HEK293 (cell line): ENCODE results near the gene SGTB.

Source experiments
- CTCF ChIA-PET: fragments of 350-600 bp; formaldehyde crosslinking; extraction: SDS; loops from one replicate; lab custom pipeline; 2021; ENCODE audit warnings: antibody characterized with exemption; lab: Yijun Ruan, JAX
- POLR2A ChIA-PET: fragments of 300-600 bp; formaldehyde crosslinking; extraction: SDS; loops from one replicate; lab custom pipeline; 2020; ENCODE audit warnings: antibody characterized with exemption, inconsistent platforms; lab: Yijun Ruan, JAX
- H3K27ac ChIP-seq: fragments of 200-500 bp; sonication (Bioruptor generic); 2 replicates; pipeline ENCODE4 v1.5.1; 2014; ENCODE audit warnings: low read depth, low read length, control low read depth, inconsistent platforms; ENCODE audit errors: extremely low read depth
- H3K36me3 ChIP-seq, 2 experiments: fragments of 200-500 bp in 1 of 2; sonication (Bioruptor generic) in 1 of 2; 1 replicate in 1 of 2; 2 replicates in 1 of 2; pipeline ENCODE4 v1.5.1; 2014 to 2017; ENCODE audit warnings: inconsistent platforms in 2 of 2, low read length in 2 of 2; ENCODE audit not compliant: control insufficient read depth in 2 of 2, insufficient read depth in 1 of 2
- H3K4me1 ChIP-seq: fragments of 200-500 bp; sonication (Bioruptor generic); 2 replicates; pipeline ENCODE4 v1.5.1; 2014; ENCODE audit warnings: mild to moderate bottlenecking, low read length, inconsistent platforms; ENCODE audit not compliant: control insufficient read depth, insufficient read depth
- H3K4me3 ChIP-seq: 2 replicates; pipeline ENCODE4 v1.5.1; 2011; ENCODE audit warnings: low read depth, mild to moderate bottlenecking, control low read depth, low read length, moderate library complexity
- H3K9me3 ChIP-seq: fragments of 200-500 bp; sonication (Bioruptor generic); 2 replicates; pipeline ENCODE4 v1.5.1; 2014; ENCODE audit warnings: low read depth, low read length, inconsistent platforms; ENCODE audit not compliant: control insufficient read depth, insufficient read depth
- GLIS1 ChIP-seq: fragments of 450-650 bp; formaldehyde crosslinking; IDR thresholded peaks from 2 replicates; pipeline ENCODE4 v1.5.1; 2016; ENCODE audit warnings: missing biosample characterization, missing genetic modification characterization
- OSR2 ChIP-seq: fragments of 450-650 bp; formaldehyde crosslinking; IDR thresholded peaks from 2 replicates; pipeline ENCODE4 v1.5.1; 2016; ENCODE audit warnings: missing biosample characterization, missing genetic modification characterization
- PRDM1 ChIP-seq: fragments of 450-650 bp; formaldehyde crosslinking; IDR thresholded peaks from 2 replicates; pipeline ENCODE4; 2016; ENCODE audit warnings: missing biosample characterization, missing genetic modification characterization
- RBAK ChIP-seq: fragments of 450-650 bp; formaldehyde crosslinking; IDR thresholded peaks from 2 replicates; pipeline ENCODE4 v1.5.1; 2016; ENCODE audit warnings: missing biosample characterization, missing genetic modification characterization
- REPIN1 ChIP-seq: fragments of 450-650 bp; formaldehyde crosslinking; IDR thresholded peaks from 2 replicates; pipeline ENCODE4 v1.5.1; 2017; ENCODE audit warnings: missing biosample characterization, missing genetic modification characterization, low read depth
- SALL2 ChIP-seq: fragments of 450-650 bp; formaldehyde crosslinking; IDR thresholded peaks from 2 replicates; pipeline ENCODE4 v1.5.0; 2017; ENCODE audit warnings: missing biosample characterization, mild to moderate bottlenecking, missing genetic modification characterization, borderline replicate concordance
- SETDB1 ChIP-seq: IDR thresholded peaks from one replicate; pipeline ENCODE4 v1.6.1; 2017; ENCODE audit warnings: mild to moderate bottlenecking, low read length, moderate library complexity, mixed read lengths; ENCODE audit not compliant: insufficient read length
- ZFP37 ChIP-seq: fragments of 450-650 bp; formaldehyde crosslinking; IDR thresholded peaks from 2 replicates; pipeline ENCODE4 v1.5.1; 2016; ENCODE audit warnings: missing biosample characterization, missing genetic modification characterization
- ZNF184 ChIP-seq: fragments of 450-650 bp; IDR thresholded peaks from 2 replicates; pipeline ENCODE4 v1.5.1; 2018; ENCODE audit warnings: missing biosample characterization, mild to moderate bottlenecking, missing genetic modification characterization
- ZNF335 ChIP-seq: fragments of 450-650 bp; formaldehyde crosslinking; conservative IDR thresholded peaks from 2 replicates; pipeline ENCODE4 v1.5.1; 2016; ENCODE audit warnings: missing biosample characterization, missing genetic modification characterization
- ZNF423 ChIP-seq: fragments of 450-650 bp; formaldehyde crosslinking; IDR thresholded peaks from 2 replicates; pipeline ENCODE4 v1.5.1; 2016; ENCODE audit warnings: missing biosample characterization, missing genetic modification characterization
- ZNF501 ChIP-seq: fragments of 450-650 bp; formaldehyde crosslinking; IDR thresholded peaks from 2 replicates; pipeline ENCODE4 v1.5.1; 2016; ENCODE audit warnings: missing biosample characterization, missing genetic modification characterization
- ZNF549 ChIP-seq: fragments of 450-650 bp; IDR thresholded peaks from 2 replicates; pipeline ENCODE4 v1.5.1; 2018; ENCODE audit warnings: missing biosample characterization, missing genetic modification characterization, mild to moderate bottlenecking, inconsistent platforms, moderate library complexity
- ZNF624 ChIP-seq: fragments of 450-650 bp; formaldehyde crosslinking; IDR thresholded peaks from 2 replicates; pipeline ENCODE4 v1.5.1; 2017; ENCODE audit warnings: missing biosample characterization, missing genetic modification characterization
- ZNF660 ChIP-seq: fragments of 450-650 bp; IDR thresholded peaks from 2 replicates; pipeline ENCODE4 v1.5.1; 2018; ENCODE audit warnings: missing biosample characterization, mild to moderate bottlenecking, missing genetic modification characterization
- ZNF76 ChIP-seq: fragments of 450-650 bp; formaldehyde crosslinking; IDR thresholded peaks from 2 replicates; pipeline ENCODE4; 2016; ENCODE audit warnings: low read depth, missing biosample characterization, missing genetic modification characterization, borderline replicate concordance
- ZNF830 ChIP-seq: fragments of 450-650 bp; IDR thresholded peaks from 2 replicates; pipeline ENCODE4 v1.5.0; 2018; ENCODE audit warnings: missing biosample characterization, missing genetic modification characterization, low read depth, mild to moderate bottlenecking, moderate library complexity
- ZNF843 ChIP-seq: fragments of 450-650 bp; formaldehyde crosslinking; IDR thresholded peaks from 2 replicates; pipeline ENCODE4 v1.5.1; 2016; ENCODE audit warnings: missing biosample characterization, missing genetic modification characterization
- ZSCAN30 ChIP-seq: fragments of 450-650 bp; IDR thresholded peaks from 2 replicates; pipeline ENCODE4 v1.5.1; 2018; ENCODE audit warnings: missing biosample characterization, mild to moderate bottlenecking, missing genetic modification characterization, moderate library complexity
- TF ChIP-seq, protein P1 (sequence below): fragments of 450-650 bp; formaldehyde crosslinking; IDR thresholded peaks from 2 replicates; pipeline ENCODE4 v1.5.1; 2016; ENCODE audit warnings: missing biosample characterization, missing genetic modification characterization
- TF ChIP-seq, protein P2 (sequence below): fragments of 450-650 bp; formaldehyde crosslinking; IDR thresholded peaks from 2 replicates; pipeline ENCODE4 v1.5.1; 2016; ENCODE audit warnings: missing biosample characterization, missing genetic modification characterization
- TF ChIP-seq, protein P3 (sequence below): fragments of 450-650 bp; formaldehyde crosslinking; IDR thresholded peaks from 2 replicates; pipeline ENCODE4 v1.5.1; 2016; ENCODE audit warnings: missing biosample characterization, missing genetic modification characterization
- TF ChIP-seq, protein P4 (sequence below): fragments of 450-650 bp; formaldehyde crosslinking; IDR thresholded peaks from 2 replicates; pipeline ENCODE4 v1.5.1; 2017; ENCODE audit warnings: missing biosample characterization, missing genetic modification characterization
- TF ChIP-seq, protein P5 (sequence below): fragments of 450-650 bp; IDR thresholded peaks from 2 replicates; pipeline ENCODE4 v1.5.1; 2018; ENCODE audit warnings: missing biosample characterization, missing genetic modification characterization

SGTB gene

DNA sequence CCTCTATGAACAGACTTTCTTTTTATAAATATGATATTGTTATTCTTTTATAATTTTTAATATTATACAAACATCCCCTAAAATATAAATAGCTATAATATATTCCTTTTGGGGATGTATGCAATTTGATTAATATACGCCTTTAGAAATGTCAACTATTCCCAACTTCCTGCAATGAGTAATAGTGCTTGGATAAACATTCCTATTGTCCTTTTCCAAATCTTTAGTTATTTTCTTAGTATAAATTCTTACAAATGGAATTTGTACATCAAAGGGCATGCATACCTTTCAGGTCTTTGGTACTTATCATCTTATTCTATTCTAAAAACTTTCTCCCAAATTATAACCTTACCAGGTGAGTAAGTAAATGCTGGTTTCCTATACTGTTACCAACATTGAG, 6.3 kb upstream of the SGTB start (continued):
- TF ChIP-seq ZNF830 (tag by site-specific recombination), result no peak
- TF ChIP-seq ZSCAN30 (tag by site-specific recombination), result no peak
- no peak for TF ChIP-seq ZNF660 (tag by site-specific recombination)
- TF ChIP-seq ZNF843 (tag by site-specific recombination), result no peak
- TF ChIP-seq, protein P1, sequence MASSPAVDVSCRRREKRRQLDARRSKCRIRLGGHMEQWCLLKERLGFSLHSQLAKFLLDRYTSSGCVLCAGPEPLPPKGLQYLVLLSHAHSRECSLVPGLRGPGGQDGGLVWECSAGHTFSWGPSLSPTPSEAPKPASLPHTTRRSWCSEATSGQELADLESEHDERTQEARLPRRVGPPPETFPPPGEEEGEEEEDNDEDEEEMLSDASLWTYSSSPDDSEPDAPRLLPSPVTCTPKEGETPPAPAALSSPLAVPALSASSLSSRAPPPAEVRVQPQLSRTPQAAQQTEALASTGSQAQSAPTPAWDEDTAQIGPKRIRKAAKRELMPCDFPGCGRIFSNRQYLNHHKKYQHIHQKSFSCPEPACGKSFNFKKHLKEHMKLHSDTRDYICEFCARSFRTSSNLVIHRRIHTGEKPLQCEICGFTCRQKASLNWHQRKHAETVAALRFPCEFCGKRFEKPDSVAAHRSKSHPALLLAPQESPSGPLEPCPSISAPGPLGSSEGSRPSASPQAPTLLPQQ (tag by site-specific recombination), result no peak
- no peak for TF ChIP-seq SETDB1
- TF ChIP-seq GLIS1, result no peak
- TF ChIP-seq SALL2 (tag by site-specific recombination), result no peak
- TF ChIP-seq, all 188 proteins: peak for 0

DNA sequence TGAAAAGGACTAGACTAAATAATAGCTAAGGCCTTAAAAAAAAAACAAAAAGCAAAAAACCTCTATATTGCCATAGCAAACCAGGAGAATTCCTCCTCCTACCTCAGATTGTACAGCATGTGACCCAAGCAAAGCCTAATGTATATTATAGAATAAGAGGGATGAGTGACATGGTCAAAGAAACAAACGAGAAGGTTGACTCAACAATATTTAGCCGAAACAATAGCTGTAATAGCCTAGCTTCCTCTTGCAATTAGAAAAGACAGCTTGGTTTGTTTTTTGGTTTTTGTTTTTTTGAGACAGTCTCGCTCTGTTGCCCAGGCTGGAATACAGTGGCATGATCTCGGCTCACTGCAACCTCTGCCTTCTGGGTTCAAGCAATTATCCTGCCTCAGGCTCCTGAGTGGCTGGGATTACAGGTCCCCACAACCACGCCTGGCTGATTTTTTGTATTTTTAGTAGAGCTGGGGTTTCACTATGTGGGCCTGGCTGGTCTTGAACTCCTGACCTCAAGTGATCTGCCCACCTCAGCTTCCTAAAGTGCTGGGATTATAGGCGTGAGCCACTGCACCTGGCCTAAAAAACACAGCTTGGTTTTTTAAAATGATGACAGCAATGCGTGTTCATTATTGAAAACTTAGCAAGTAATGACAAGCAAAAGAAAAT, 5.7 kb upstream of the SGTB start:
- Histone ChIP-seq H3K4me3 (no peak overlapping the region), H3K9me3 (no peaks in the 10 kb centered on the region), H3K27ac (no peak overlapping the region), H3K36me3 (no peaks in the 10 kb centered on the region; a peak in 1 of 3 replicates), H3K4me1 (no peaks in the 10 kb centered on the region)
- ChIA-PET POLR2A (no interaction called here), CTCF (interaction anchor here (0.9 to 4.3 kb wide), 2 partner anchors 14 to 21 kb away, joined by 3 to 14 read pairs; no protein-coding TSS in a partner anchor)
- TF ChIP-seq ZFP37 (no peak), ZNF76 (tag by site-specific recombination) (no peak), OSR2 (tag by site-specific recombination) (no peak), ZNF184 (tag by site-specific recombination) (no peak)

DNA sequence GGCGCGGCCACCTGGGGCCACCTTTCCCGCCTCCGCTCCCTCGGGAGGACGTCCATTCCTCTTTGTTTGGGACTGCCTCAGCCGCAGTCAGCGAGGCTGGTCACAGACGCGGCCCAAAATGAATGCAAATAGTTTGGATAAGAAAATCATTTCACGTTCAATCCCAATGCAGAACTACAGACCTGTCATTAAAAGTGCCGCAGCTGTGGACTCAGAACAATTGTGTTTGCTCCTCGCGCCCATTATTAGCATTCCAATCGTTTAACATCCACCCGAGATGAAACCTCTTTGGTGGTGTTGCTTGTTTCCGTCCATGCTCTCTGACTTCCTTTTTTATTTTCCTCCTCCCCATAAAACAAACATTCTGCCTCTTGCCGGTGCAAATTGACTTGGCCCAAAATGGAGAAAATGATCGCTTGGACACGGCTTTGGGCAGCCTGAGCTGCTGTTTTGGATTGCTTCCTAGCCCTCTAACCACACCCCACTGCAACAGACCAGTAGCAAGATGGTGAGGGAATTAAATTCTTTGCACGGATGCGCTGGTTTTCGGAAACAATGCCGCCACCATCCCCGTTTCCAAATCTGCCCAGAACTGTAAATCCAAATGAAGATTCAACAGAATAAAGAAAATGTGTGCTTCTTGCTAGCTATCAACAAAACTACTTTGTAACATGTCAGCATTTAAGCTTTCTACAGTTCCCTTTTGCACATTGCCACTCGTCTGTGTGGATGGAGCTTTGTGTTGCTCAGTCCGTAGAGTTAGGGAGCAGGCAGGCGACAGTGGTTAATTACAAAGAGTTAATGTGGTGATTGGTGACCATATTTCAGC, 880 bp upstream of the SGTB start:
- H3K4me3 ChIP-seq, result peak overlapping the region; percentile 96
- ChIA-PET CTCF (interaction anchor here (0.7 to 1.4 kb wide), 2 partner anchors 19 to 191 kb away, joined by 3 read pairs; no protein-coding TSS in a partner anchor), POLR2A (interaction anchor here (0.5 to 1.1 kb wide), 4 partner anchors 99 to 203 kb away, joined by 3 to 4 read pairs (median 3); partner anchors contain the start of genes CENPK, ERBIN, PPWD1 and TRIM23)
- H3K9me3 ChIP-seq, result no peaks in the 10 kb centered on the region
- peaks cover 10 to 22% of the 10 kb centered on the region in 2 experiments; a peak in 2 of 3 replicates for H3K36me3 ChIP-seq
- peaks cover 6% of the 10 kb centered on the region; the same call in 1 of the 2 replicates for H3K4me1 ChIP-seq
- H3K27ac ChIP-seq, result peak overlapping the region; percentile 78
- TF ChIP-seq, protein P2, sequence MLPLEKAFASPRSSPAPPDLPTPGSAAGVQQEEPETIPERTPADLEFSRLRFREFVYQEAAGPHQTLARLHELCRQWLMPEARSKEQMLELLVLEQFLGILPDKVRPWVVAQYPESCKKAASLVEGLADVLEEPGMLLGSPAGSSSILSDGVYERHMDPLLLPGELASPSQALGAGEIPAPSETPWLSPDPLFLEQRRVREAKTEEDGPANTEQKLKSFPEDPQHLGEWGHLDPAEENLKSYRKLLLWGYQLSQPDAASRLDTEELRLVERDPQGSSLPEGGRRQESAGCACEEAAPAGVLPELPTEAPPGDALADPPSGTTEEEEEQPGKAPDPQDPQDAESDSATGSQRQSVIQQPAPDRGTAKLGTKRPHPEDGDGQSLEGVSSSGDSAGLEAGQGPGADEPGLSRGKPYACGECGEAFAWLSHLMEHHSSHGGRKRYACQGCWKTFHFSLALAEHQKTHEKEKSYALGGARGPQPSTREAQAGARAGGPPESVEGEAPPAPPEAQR (tag by site-specific recombination), result no peak
- peak; percentile 88; the same call in 1 of the 2 replicates for TF ChIP-seq ZNF423 (tag by site-specific recombination)
- peak; percentile 83 for TF ChIP-seq ZNF335 (tag by site-specific recombination)
- TF ChIP-seq, protein P3, sequence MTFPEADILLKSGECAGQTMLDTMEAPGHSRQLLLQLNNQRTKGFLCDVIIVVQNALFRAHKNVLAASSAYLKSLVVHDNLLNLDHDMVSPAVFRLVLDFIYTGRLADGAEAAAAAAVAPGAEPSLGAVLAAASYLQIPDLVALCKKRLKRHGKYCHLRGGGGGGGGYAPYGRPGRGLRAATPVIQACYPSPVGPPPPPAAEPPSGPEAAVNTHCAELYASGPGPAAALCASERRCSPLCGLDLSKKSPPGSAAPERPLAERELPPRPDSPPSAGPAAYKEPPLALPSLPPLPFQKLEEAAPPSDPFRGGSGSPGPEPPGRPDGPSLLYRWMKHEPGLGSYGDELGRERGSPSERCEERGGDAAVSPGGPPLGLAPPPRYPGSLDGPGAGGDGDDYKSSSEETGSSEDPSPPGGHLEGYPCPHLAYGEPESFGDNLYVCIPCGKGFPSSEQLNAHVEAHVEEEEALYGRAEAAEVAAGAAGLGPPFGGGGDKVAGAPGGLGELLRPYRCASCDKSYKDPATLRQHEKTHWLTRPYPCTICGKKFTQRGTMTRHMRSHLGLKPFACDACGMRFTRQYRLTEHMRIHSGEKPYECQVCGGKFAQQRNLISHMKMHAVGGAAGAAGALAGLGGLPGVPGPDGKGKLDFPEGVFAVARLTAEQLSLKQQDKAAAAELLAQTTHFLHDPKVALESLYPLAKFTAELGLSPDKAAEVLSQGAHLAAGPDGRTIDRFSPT (tag by site-specific recombination), result no peak
- TF ChIP-seq PRDM1 (tag by site-specific recombination), result no peak
- TF ChIP-seq, protein P4, sequence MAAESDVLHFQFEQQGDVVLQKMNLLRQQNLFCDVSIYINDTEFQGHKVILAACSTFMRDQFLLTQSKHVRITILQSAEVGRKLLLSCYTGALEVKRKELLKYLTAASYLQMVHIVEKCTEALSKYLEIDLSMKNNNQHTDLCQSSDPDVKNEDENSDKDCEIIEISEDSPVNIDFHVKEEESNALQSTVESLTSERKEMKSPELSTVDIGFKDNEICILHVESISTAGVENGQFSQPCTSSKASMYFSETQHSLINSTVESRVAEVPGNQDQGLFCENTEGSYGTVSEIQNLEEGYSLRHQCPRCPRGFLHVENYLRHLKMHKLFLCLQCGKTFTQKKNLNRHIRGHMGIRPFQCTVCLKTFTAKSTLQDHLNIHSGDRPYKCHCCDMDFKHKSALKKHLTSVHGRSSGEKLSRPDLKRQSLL (tag by site-specific recombination), result no peak
- no peak for TF ChIP-seq REPIN1 (tag by site-specific recombination)
- TF ChIP-seq RBAK (tag by site-specific recombination), result no peak
- TF ChIP-seq, protein P5, sequence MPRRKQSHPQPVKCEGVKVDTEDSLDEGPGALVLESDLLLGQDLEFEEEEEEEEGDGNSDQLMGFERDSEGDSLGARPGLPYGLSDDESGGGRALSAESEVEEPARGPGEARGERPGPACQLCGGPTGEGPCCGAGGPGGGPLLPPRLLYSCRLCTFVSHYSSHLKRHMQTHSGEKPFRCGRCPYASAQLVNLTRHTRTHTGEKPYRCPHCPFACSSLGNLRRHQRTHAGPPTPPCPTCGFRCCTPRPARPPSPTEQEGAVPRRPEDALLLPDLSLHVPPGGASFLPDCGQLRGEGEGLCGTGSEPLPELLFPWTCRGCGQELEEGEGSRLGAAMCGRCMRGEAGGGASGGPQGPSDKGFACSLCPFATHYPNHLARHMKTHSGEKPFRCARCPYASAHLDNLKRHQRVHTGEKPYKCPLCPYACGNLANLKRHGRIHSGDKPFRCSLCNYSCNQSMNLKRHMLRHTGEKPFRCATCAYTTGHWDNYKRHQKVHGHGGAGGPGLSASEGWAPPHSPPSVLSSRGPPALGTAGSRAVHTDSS (tag by site-specific recombination), result no peak
- TF ChIP-seq ZNF549, result no peak
- no peak for TF ChIP-seq ZNF624 (tag by site-specific recombination)
- no peak for TF ChIP-seq ZNF501 (tag by site-specific recombination)
